ENCODE measurements around the gene LMO7. TPM values are rescaled to one million over a fixed set of nuclear protein-coding genes. Genes with fewer than 3 reads are reported as not detected.

Gene LMO7
- 122 and 136 TPM in 2 replicates for polyA plus RNA-seq

GRCh38 chr13:75635828-75636435, at the start of gene LMO7:
Gene LMO7 (plus strand): TSS chr13:75636330. CDS start chr13:75636658, 328 bp downstream.

Other genes with a start within 250 kb of the LMO7 start
- gene TBC1D4, start 154.2 kb upstream of the LMO7 start, polyA plus RNA-seq: 35.2 and 40.2 TPM in 2 replicates
- gene COMMD6, start 98.5 kb upstream of the LMO7 start, polyA plus RNA-seq: 264 and 289 TPM in 2 replicates
- gene UCHL3, start 86.5 kb upstream of the LMO7 start, polyA plus RNA-seq: 79.2 and 90.0 TPM in 2 replicates

All from Purkinje cell (primary cell).